Measurements from ENCODE around the gene LYRM4.

GRCh38 chr6:5071216-5071615, 189.5 kb downstream of the LYRM4 start:
- TF ChIP-seq CTCF (tag by site-specific recombination; IDR thresholded peaks at IDR 0.05) (no peak), ZNF610 (tag by site-specific recombination; IDR thresholded peaks at IDR 0.05; ENCODE audit: borderline replicate concordance) (no peak), ZNF621 (tag by site-specific recombination; IDR thresholded peaks at IDR 0.05) (no peak), ELK4 (IDR thresholded peaks at IDR 0.05; ENCODE audit: borderline replicate concordance, low read depth, low read length) (no peak), ZNF138 (tag by site-specific recombination; IDR thresholded peaks at IDR 0.05; ENCODE audit: borderline replicate concordance) (no peak), PRDM2 (tag by site-specific recombination; IDR thresholded peaks at IDR 0.05; ENCODE audit: borderline replicate concordance) (no peak), REPIN1 (tag by site-specific recombination; IDR thresholded peaks at IDR 0.05; ENCODE audit: low read depth) (no peak)

Data from HEK293 (cell line).